ENCODE measurements around the gene LRIG1.

LRIG1 gene

GRCh38 chr3:66518126-66518525 is 17.3 kb upstream of the LRIG1 start:
- TF ChIP-seq FOXP2 (optimal IDR thresholded peaks at IDR 0.05; ENCODE audit: borderline replicate concordance, extremely low read depth, extremely low read length, insufficient read depth) (no peak), SIN3A (IDR thresholded peaks at IDR 0.05; ENCODE audit: borderline replicate concordance, insufficient read depth, low read length) (no peak), POLR2AphosphoS5 (IDR thresholded peaks at IDR 0.05; ENCODE audit: low read depth, low read length) (no peak), REST (IDR thresholded peaks at IDR 0.05; ENCODE audit: insufficient read depth in 1 of 2, low read depth in 2 of 2, low read length in 2 of 2) (no peak), TAF1 (IDR thresholded peaks at IDR 0.05; ENCODE audit: borderline replicate concordance, insufficient read depth, low read length) (no peak)

- TF ChIP-seq SIN3A (IDR thresholded peaks at IDR 0.05; ENCODE audit: borderline replicate concordance, insufficient read depth, low read length) (no peak), POLR2AphosphoS5 (IDR thresholded peaks at IDR 0.05; ENCODE audit: low read depth, low read length) (no peak), TAF1 (IDR thresholded peaks at IDR 0.05; ENCODE audit: borderline replicate concordance, insufficient read depth, low read length) (no peak), FOXP2 (optimal IDR thresholded peaks at IDR 0.05; ENCODE audit: borderline replicate concordance, extremely low read depth, extremely low read length, insufficient read depth) (no peak), REST (IDR thresholded peaks at IDR 0.05; ENCODE audit: insufficient read depth in 1 of 2, low read depth in 2 of 2, low read length in 2 of 2) (no peak)
Observed at GRCh38 chr3:66517241-66517640, 16.4 kb upstream of the LRIG1 start.

- TF ChIP-seq SIN3A (IDR thresholded peaks at IDR 0.05; ENCODE audit: borderline replicate concordance, insufficient read depth, low read length) (no peak), TAF1 (IDR thresholded peaks at IDR 0.05; ENCODE audit: borderline replicate concordance, insufficient read depth, low read length) (no peak), POLR2AphosphoS5 (IDR thresholded peaks at IDR 0.05; ENCODE audit: low read depth, low read length) (no peak), REST (IDR thresholded peaks at IDR 0.05; ENCODE audit: insufficient read depth in 1 of 2, low read depth in 2 of 2, low read length in 2 of 2) (no peak), FOXP2 (optimal IDR thresholded peaks at IDR 0.05; ENCODE audit: borderline replicate concordance, extremely low read depth, extremely low read length, insufficient read depth) (no peak)
Observed at GRCh38 chr3:66508461-66508860, 7.6 kb upstream of the LRIG1 start.

GRCh38 chr3:66507423-66508260 is 6.8 kb upstream of the LRIG1 start:
- no peak for TF ChIP-seq POLR2AphosphoS5 (IDR thresholded peaks at IDR 0.05; ENCODE audit: low read depth, low read length)
- TF ChIP-seq TAF1 (IDR thresholded peaks at IDR 0.05; ENCODE audit: borderline replicate concordance, insufficient read depth, low read length), result no peak
- no peak for TF ChIP-seq FOXP2 (optimal IDR thresholded peaks at IDR 0.05; ENCODE audit: borderline replicate concordance, extremely low read depth, extremely low read length, insufficient read depth)
- no peak for TF ChIP-seq REST (IDR thresholded peaks at IDR 0.05; ENCODE audit: insufficient read depth in 1 of 2, low read depth in 2 of 2, low read length in 2 of 2)
- TF ChIP-seq SIN3A (IDR thresholded peaks at IDR 0.05; ENCODE audit: borderline replicate concordance, insufficient read depth, low read length), result no peak

All from PFSK-1 (cell line).